Gastrocnemius medialis (tissue), 4 donors: ENCODE measurements around the gene ZNF524. TPM values are rescaled to one million over a fixed set of nuclear protein-coding genes. Genes with fewer than 3 reads are reported as not detected.
"Not testable (repeated sequence)": the region's sequence is repeated elsewhere in the genome, so short reads cannot be mapped to it uniquely, and the experiment has no call there.

Source experiments
- ATAC-seq, 2 donors: fragments of 150-250 bp; one replicate each; pipeline ENCODE4 v1.9.1; 2016
- DNase-seq, 2 donors: peaks; one replicate each; pipeline ENCODE4 v3.0.0-alpha.2; 2019
- H3K27ac ChIP-seq, 4 donors: fragments of 200-600 bp; sonication (generic); 1 replicate in 1 of 4; 2 replicates in 3 of 4; pipeline ENCODE4 v1.5.1; 2016 to 2018; ENCODE audit warnings: mild to moderate bottlenecking in 2 of 4, moderate library complexity in 1 of 4
- H3K27me3 ChIP-seq, 3 donors: fragments of 200-600 bp; sonication (generic) in 2 of 3; 1 replicate in 1 of 3; 2 replicates in 2 of 3; pipeline versions ENCODE4 v1.5.1 to v1.6.0; 2016 to 2019; ENCODE audit warnings: mild to moderate bottlenecking in 1 of 3, moderate library complexity in 1 of 3
- H3K36me3 ChIP-seq, 2 donors: fragments of 200-600 bp; sonication (generic) in 1 of 2; one replicate each; pipeline ENCODE4 v1.5.1; 2017 to 2018
- H3K4me1 ChIP-seq, 2 donors: fragments of 200-600 bp; sonication (generic) in 1 of 2; one replicate each; pipeline ENCODE4 v1.5.1; 2016 to 2017; ENCODE audit warnings: mild to moderate bottlenecking in 2 of 2
- H3K4me3 ChIP-seq, 4 donors: fragments of 200-600 bp; sonication (generic) in 3 of 4; 1 replicate in 1 of 4; 2 replicates in 3 of 4; pipeline ENCODE4 v1.5.1; 2016 to 2019; ENCODE audit warnings: mild to moderate bottlenecking in 2 of 4
- H3K9me3 ChIP-seq, 3 donors: fragments of 200-600 bp; sonication (generic) in 2 of 3; 1 replicate in 1 of 3; 2 replicates in 2 of 3; pipeline ENCODE4 v1.5.1; 2016 to 2019
- POLR2A ChIP-seq, 2 donors: fragments of 450-650 bp; IDR thresholded peaks; one replicate each; pipeline ENCODE4 v1.6.1; 2017; ENCODE audit warnings: antibody characterized with exemption in 2 of 2, mild to moderate bottlenecking in 2 of 2, moderate library complexity in 2 of 2
- in situ Hi-C, 4 donors: fragments of 200-750 bp; cut with MboI; loops; one replicate each; pipeline versions ENCODE4 v1.15.0 to v1.8.0; 2017; ENCODE audit warnings: low sequenced_read_pairs in 4 of 4
- intact Hi-C: fragments of 100-400 bp; cut with DNase I; formaldehyde crosslinking; loops from one replicate; pipeline ENCODE4 v1.15.1; 2023; ENCODE audit warnings: low total_unique reads
- total RNA-seq, 4 donors: library from RNA; depleted of rRNA; stranded (reverse); fragments of >200 nt; gene quantifications; one replicate each; pipeline versions ENCODE4 v1.1.0 to v1.2.3, GENCODE V29; 2016
- TF ChIP-seq, protein P1 (sequence below), 5 experiments: fragments of 450-650 bp in 3 of 5; fragments of 200-600 bp in 2 of 5; sonication (generic) in 2 of 5; IDR thresholded peaks in 4 of 5; conservative IDR thresholded peaks in 1 of 5; 1 replicate in 4 of 5; 2 replicates in 1 of 5; pipeline ENCODE4 v1.5.1; 2016 to 2019; ENCODE audit warnings: antibody characterized with exemption in 5 of 5, mild to moderate bottlenecking in 3 of 5, moderate library complexity in 3 of 5

Gene ZNF524
- total RNA-seq, 4 donors from 2014 or later: 35.6 to 61.7 (median 47.0) TPM

DNA sequence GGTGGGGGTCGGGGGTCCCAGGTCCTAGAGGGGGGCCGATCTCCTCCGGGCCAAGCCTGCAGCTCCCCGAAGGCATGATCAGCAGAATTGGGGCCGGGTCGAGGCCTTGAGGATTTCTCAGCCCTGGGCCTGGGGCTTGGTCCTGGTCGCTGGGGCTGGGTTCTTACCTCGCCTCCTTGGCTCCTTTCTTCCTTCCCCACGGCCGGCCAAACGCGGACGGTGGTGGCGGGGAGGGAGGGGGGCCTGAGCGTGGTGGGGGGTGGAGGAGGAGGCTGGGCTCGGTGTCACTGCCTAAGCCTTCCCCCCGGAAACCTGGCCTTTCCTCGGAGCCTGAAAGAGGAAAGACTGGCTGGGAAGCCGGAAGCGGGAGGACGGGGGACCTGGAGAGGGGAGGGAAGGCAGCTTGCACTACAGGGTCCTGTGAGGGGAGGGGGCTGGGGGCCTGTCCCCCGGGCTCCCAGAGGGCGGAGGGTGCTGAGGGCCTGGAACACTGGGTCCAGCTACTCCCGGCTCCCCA lies 19.4 kb upstream of the ZNF524 start, which contains the start of gene ZNF579:
Gene ZNF579, minus strand, starts transcription at position 221 of the 517 bp plus-strand sequence. CDS start 1,209 bp downstream, outside the sequence.
- Histone ChIP-seq H3K36me3 (peaks cover 0 to 13% of the 10 kb centered on the region in 2 donors), H3K27ac (peak within 1 kb of the TSS; percentile 96 to 100 (median 98))
- intact Hi-C loops: loop anchor here (1.0 to 2.0 kb wide), 3 partner anchors 17 to 54 kb away; partner anchors contain the start of gene FIZ1

DNA sequence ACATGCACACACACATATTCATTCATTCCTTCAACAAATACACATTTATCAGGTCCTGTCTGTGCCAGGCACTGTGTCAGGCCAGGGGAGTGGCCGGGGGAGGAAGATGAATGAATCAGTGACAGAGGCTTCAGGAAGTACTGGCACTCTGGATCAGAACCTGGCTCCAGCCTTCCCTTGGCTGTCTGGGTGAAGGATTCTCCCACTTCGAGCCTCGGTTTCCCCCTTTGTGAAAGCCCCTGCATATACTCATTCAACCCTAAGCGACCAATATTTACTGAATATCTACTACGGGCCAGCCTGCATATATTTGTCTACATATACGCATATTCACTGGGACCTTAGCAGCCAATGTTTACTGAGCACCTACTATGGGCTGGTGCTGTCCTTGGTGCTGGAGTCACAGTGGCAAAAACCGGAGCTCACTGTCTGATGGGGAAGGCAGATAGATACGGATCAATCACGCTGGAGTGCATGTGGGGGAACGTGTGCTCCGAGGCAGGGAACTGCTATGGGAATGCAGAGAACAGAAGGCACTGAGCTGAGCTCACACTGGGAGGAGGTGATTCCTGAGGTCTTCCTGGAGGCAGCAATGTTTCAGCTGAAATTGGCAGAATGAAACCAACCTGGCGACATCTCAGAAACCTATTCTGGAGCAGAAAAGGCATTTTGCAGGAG lies 18.8 kb upstream of the ZNF524 start:
- intact Hi-C loops (loop anchor here (2.0 kb wide), 2 partner anchors 18 to 54 kb away; partner anchors contain the start of gene FIZ1), in situ Hi-C loops (loop anchor here in 2 of 4 donors (10.0 kb wide), 2 partner anchors 54 to 66 kb away; no protein-coding TSS in a partner anchor)
- peak overlapping the region; percentile 92 to 98 (median 96) for H3K4me3 ChIP-seq
- peaks cover 0 to 13% of the 10 kb centered on the region in 2 donors for H3K36me3 ChIP-seq
- no peak for TF ChIP-seq POLR2A (IDR thresholded peaks at IDR 0.05)
- TF ChIP-seq, protein P1, sequence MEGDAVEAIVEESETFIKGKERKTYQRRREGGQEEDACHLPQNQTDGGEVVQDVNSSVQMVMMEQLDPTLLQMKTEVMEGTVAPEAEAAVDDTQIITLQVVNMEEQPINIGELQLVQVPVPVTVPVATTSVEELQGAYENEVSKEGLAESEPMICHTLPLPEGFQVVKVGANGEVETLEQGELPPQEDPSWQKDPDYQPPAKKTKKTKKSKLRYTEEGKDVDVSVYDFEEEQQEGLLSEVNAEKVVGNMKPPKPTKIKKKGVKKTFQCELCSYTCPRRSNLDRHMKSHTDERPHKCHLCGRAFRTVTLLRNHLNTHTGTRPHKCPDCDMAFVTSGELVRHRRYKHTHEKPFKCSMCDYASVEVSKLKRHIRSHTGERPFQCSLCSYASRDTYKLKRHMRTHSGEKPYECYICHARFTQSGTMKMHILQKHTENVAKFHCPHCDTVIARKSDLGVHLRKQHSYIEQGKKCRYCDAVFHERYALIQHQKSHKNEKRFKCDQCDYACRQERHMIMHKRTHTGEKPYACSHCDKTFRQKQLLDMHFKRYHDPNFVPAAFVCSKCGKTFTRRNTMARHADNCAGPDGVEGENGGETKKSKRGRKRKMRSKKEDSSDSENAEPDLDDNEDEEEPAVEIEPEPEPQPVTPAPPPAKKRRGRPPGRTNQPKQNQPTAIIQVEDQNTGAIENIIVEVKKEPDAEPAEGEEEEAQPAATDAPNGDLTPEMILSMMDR (IDR thresholded peaks at IDR 0.05 in 4 of 5, conservative IDR thresholded peaks at IDR 0.05 in 1 of 5): no peak
- ATAC-seq (no peak), DNase-seq (no peak)
- H3K27ac ChIP-seq: peak overlapping the region; percentile 96 to 100 (median 98)
- H3K9me3 ChIP-seq: no peaks in the 10 kb centered on the region
- peaks cover 0 to 9% (median 5%) of the 10 kb centered on the region in 3 donors for H3K27me3 ChIP-seq
- H3K4me1 ChIP-seq: peaks cover 8 to 24% of the 10 kb centered on the region in 2 donors

More for the DNA sequence above, 19.4 kb upstream of the ZNF524 start, which contains the start of gene ZNF579:
- H3K9me3 ChIP-seq: no peaks in the 10 kb centered on the region
- TF ChIP-seq POLR2A (IDR thresholded peaks at IDR 0.05): no peak
- TF ChIP-seq, protein P1 (IDR thresholded peaks at IDR 0.05 in 4 of 5, conservative IDR thresholded peaks at IDR 0.05 in 1 of 5): no peak
- H3K4me3 ChIP-seq: peak within 1 kb of the TSS; percentile 92 to 98 (median 96)
- ATAC-seq (peak; percentile 81 to 86), DNase-seq (peak; percentile 75 to 85)
- H3K27me3 ChIP-seq: peaks cover 0 to 3% (median 0%) of the 10 kb centered on the region in 3 donors
- in situ Hi-C loops: loop anchor here in 2 of 4 donors (10.0 kb wide), 2 partner anchors 54 to 66 kb away; no protein-coding TSS in a partner anchor
- H3K4me1 ChIP-seq: peaks cover 3 to 19% of the 10 kb centered on the region in 2 donors

DNA sequence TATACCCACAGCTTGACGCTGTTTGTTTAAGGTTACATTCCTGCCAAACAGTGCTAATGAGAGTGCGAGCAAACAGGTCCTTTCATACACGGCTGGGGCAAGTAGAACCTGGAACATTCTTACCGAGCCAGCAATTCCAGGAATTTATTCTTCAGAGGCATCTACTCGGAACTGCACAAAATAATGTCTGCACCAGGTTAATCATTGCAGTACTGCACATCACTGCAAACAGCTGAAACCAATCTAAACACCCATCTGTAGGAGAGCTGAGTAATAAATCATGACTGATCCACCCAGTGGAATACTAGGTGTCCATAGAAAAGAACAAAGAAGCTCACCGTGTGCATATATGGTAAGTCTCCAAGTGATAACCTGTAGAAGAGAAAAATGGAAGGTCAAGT lies 18.3 kb upstream of the ZNF524 start:
- no peak for TF ChIP-seq POLR2A (IDR thresholded peaks at IDR 0.05)
- TF ChIP-seq, protein P1 (IDR thresholded peaks at IDR 0.05 in 4 of 5, conservative IDR thresholded peaks at IDR 0.05 in 1 of 5): no peak
- intact Hi-C loops: loop anchor here (2.0 kb wide), 2 partner anchors 17 to 53 kb away; partner anchors contain the start of gene FIZ1
- ATAC-seq: no peak
- peaks cover 0 to 11% of the 10 kb centered on the region in 2 donors for H3K36me3 ChIP-seq
- no peaks in the 10 kb centered on the region for H3K9me3 ChIP-seq
- no peak for DNase-seq
- H3K4me1 ChIP-seq: peaks cover 11 to 30% of the 10 kb centered on the region in 2 donors
- peaks cover 3 to 11% (median 6%) of the 10 kb centered on the region in 3 donors for H3K27me3 ChIP-seq
- in situ Hi-C loops: loop anchor here in 2 of 4 donors (10.0 kb wide), 2 partner anchors 53 to 67 kb away; no protein-coding TSS in a partner anchor
- H3K27ac ChIP-seq: peak overlapping the region in 1 of 4 donors; percentile 4
- H3K4me3 ChIP-seq: no peak overlapping the region

DNA sequence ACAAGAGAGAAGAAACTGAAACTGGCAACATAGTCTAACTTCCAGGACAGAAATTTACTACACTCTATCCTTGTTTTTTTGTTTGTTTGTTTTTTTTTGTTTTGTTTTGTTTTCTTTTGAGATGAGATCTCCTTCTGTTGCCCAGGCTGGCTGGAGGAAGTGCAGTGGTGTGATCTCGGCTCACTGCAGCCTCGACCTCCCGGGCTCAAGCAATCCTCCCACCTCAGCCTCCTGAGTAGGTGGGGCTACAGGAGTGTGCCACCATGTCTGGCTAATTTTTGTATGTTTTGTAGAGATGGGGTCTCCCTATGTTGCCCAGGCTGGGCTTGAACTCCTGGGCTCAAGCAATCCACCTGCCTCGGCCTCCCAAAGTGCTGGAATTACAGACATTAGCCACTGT lies 17.8 kb upstream of the ZNF524 start:
- in situ Hi-C loops: loop anchor here in 2 of 4 donors (10.0 kb wide), 2 partner anchors 53 to 67 kb away; no protein-coding TSS in a partner anchor
- intact Hi-C loops, H3K27ac ChIP-seq, DNase-seq, H3K4me3 ChIP-seq, H3K36me3 ChIP-seq, H3K9me3 ChIP-seq, ATAC-seq: not testable (repeated sequence)
- Histone ChIP-seq H3K4me1 (peaks cover 16 to 34% of the 10 kb centered on the region in 2 donors), H3K27me3 (peaks cover 3 to 11% (median 6%) of the 10 kb centered on the region in 3 donors)

DNA sequence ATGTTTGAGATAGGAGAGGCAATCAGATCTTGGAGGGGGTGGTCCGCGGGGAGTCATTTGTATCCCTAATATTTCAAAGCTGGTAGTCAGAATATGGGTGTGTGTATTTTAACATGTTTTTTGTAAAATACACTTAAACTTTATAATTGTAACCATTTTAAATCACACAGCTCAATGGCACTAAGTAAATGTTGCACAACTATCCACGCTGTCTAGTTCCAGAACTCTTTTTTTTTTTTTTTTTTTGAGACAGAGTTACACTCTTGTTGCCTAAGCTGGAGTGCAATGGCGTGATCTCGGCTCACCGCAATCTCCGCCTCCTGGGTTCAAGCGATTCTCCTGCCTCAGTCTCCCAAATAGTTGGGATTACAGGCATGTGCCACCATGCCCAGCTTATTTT lies 16.2 kb upstream of the ZNF524 start:
- H3K27me3 ChIP-seq: peaks cover 3 to 11% (median 6%) of the 10 kb centered on the region in 3 donors
- intact Hi-C loops, H3K36me3 ChIP-seq, ATAC-seq, H3K4me3 ChIP-seq, H3K9me3 ChIP-seq, DNase-seq, H3K27ac ChIP-seq: not testable (repeated sequence)
- H3K4me1 ChIP-seq: peaks cover 22 to 37% of the 10 kb centered on the region in 2 donors
- in situ Hi-C loops: loop anchor here in 2 of 4 donors (10.0 kb wide), 2 partner anchors 51 to 69 kb away; no protein-coding TSS in a partner anchor
